ENCODE results near the gene IL1RL1.
"Not testable (repeated sequence)": the region's sequence is repeated elsewhere in the genome, so short reads cannot be mapped to it uniquely, and the experiment has no call there.

IL1RL1 gene

GRCh38 chr2:102294802-102295489 is 16.4 kb upstream of the IL1RL1 start:
- no peak for DNase-seq

GRCh38 chr2:102295566-102295965 is 15.8 kb upstream of the IL1RL1 start:
- no peak for DNase-seq

GRCh38 chr2:102296449-102296848 is 14.9 kb upstream of the IL1RL1 start:
- no peak for DNase-seq

GRCh38 chr2:102297891-102298290 is 13.5 kb upstream of the IL1RL1 start:
- DNase-seq = no peak

GRCh38 chr2:102301867-102302362 is 9.4 kb upstream of the IL1RL1 start:
- DNase-seq = no peak

GRCh38 chr2:102302458-102302857 is 8.9 kb upstream of the IL1RL1 start:
- no peak for DNase-seq

- DNase-seq = no peak
These were observed 7.8 kb upstream of the IL1RL1 start for GRCh38 chr2:102303589-102303988.

GRCh38 chr2:102304268-102304667 is 7.1 kb upstream of the IL1RL1 start:
- DNase-seq = no peak

- no peak for DNase-seq
These were observed 6.4 kb upstream of the IL1RL1 start for GRCh38 chr2:102304711-102305611.

- DNase-seq = no peak
These were observed 5.2 kb upstream of the IL1RL1 start for GRCh38 chr2:102306125-102306524.

GRCh38 chr2:102313025-102313424 is 1.7 kb downstream of the IL1RL1 start:
- no peak for DNase-seq

- DNase-seq = no peak
These were observed 2.1 kb downstream of the IL1RL1 start for GRCh38 chr2:102313471-102313870.

- DNase-seq = no peak
These were observed 2.6 kb downstream of the IL1RL1 start for GRCh38 chr2:102313950-102314349.

- DNase-seq = no peak
These were observed 4.6 kb downstream of the IL1RL1 start for GRCh38 chr2:102315921-102316320.

- no peak for DNase-seq
These were observed 6.4 kb downstream of the IL1RL1 start for GRCh38 chr2:102317715-102318114.

GRCh38 chr2:102318437-102318836 is 7.1 kb downstream of the IL1RL1 start:
- DNase-seq = no peak

- DNase-seq = no peak
These were observed 10.8 kb downstream of the IL1RL1 start for GRCh38 chr2:102321941-102322719.

GRCh38 chr2:102324914-102325313 is 13.6 kb downstream of the IL1RL1 start:
- DNase-seq = not testable (repeated sequence)

- no peak for DNase-seq
These were observed 20.1 kb downstream of the IL1RL1 start for GRCh38 chr2:102331311-102331980.

- DNase-seq = no peak
These were observed 23.1 kb downstream of the IL1RL1 start for GRCh38 chr2:102334486-102334885.

- DNase-seq = no peak
These were observed 24.6 kb downstream of the IL1RL1 start for GRCh38 chr2:102335871-102336366.

GRCh38 chr2:102336502-102336945 is 25.2 kb downstream of the IL1RL1 start:
- DNase-seq = no peak
